ENCODE data around the gene PPP5C.
A peak's percentile ranks its signal among the peaks of the same experiment; 100 is the strongest.
"Not testable (repeated sequence)": the region's sequence is repeated elsewhere in the genome, so short reads cannot be mapped to it uniquely, and the experiment has no call there.

PPP5C gene

GRCh38 chr19:46346821-46347571 lies at the start of gene PPP5C:
PPP5C (plus strand) TSS chr19:46347087; CDS start chr19:46347097, 10 bp downstream.
- DNase-seq, result peak; percentile 88

GRCh38 chr19:46297700-46298478 lies 49.0 kb upstream of the PPP5C start:
- no peak for DNase-seq

GRCh38 chr19:46298479-46299003 lies 48.3 kb upstream of the PPP5C start:
- no peak for DNase-seq

GRCh38 chr19:46299004-46299509 lies 47.8 kb upstream of the PPP5C start:
- no peak for DNase-seq

- DNase-seq, result no peak
These were observed 47.2 kb upstream of the PPP5C start for GRCh38 chr19:46299695-46300094.

GRCh38 chr19:46303322-46303690 lies 43.6 kb upstream of the PPP5C start:
- DNase-seq, result no peak

- no peak for DNase-seq
These were observed 43.0 kb upstream of the PPP5C start for GRCh38 chr19:46303691-46304397.

- DNase-seq, result no peak
These were observed 40.4 kb upstream of the PPP5C start for GRCh38 chr19:46306501-46306900.

GRCh38 chr19:46308510-46308909 lies 38.4 kb upstream of the PPP5C start:
- DNase-seq, result no peak

- no peak for DNase-seq
These were observed 37.8 kb upstream of the PPP5C start for GRCh38 chr19:46309056-46309455.

GRCh38 chr19:46311444-46311843 lies 35.4 kb upstream of the PPP5C start:
- no peak for DNase-seq

GRCh38 chr19:46313540-46314469 lies 33.1 kb upstream of the PPP5C start:
- DNase-seq, result not testable (repeated sequence)

- DNase-seq, result no peak
These were observed 29.5 kb upstream of the PPP5C start for GRCh38 chr19:46317339-46317738.

- DNase-seq, result no peak
These were observed 27.3 kb upstream of the PPP5C start for GRCh38 chr19:46319613-46320012.

GRCh38 chr19:46320559-46320958 lies 26.3 kb upstream of the PPP5C start:
- no peak for DNase-seq

GRCh38 chr19:46321653-46322052 lies 25.2 kb upstream of the PPP5C start:
- no peak for DNase-seq

GRCh38 chr19:46323227-46323626 lies 23.7 kb upstream of the PPP5C start:
- DNase-seq, result not testable (repeated sequence)

- DNase-seq, result no peak
These were observed 22.6 kb upstream of the PPP5C start for GRCh38 chr19:46324277-46324676.

- DNase-seq, result no peak
These were observed 20.3 kb upstream of the PPP5C start for GRCh38 chr19:46326608-46327007.

- no peak for DNase-seq
These were observed 18.8 kb upstream of the PPP5C start for GRCh38 chr19:46328079-46328478.

- no peak for DNase-seq
These were observed 16.5 kb upstream of the PPP5C start for GRCh38 chr19:46330319-46330918.

GRCh38 chr19:46337487-46337886 lies 9.4 kb upstream of the PPP5C start:
- no peak for DNase-seq

Measured in CD4-positive, alpha-beta T cell treated with Interferon gamma for 1 hour (primary cell).